Activated naive CD4-positive, alpha-beta T cell treated with anti-CD3 and anti-CD28 coated beads, Interleukin-2, amount 50 U/mL, for 72 hours (primary cell): ENCODE measurements around the gene SCFD2. TPM values are rescaled to one million over a fixed set of nuclear protein-coding genes. Genes with fewer than 3 reads are reported as not detected.
A peak's percentile ranks its signal among the peaks of the same experiment; 100 is the strongest.

Source experiments
- ATAC-seq, 2 donors: fragments of 150-1000 bp; cut with Tn5 transposase; 2 replicates each; pipeline ENCODE4 v1.10.0; 2021; ENCODE audit warnings: mild to moderate bottlenecking in 2 of 2, moderate library complexity in 2 of 2
- DNase-seq, 2 donors: peaks; one replicate each; pipeline ENCODE4 v3.0.0; 2021 to 2022; ENCODE audit warnings: low spot score in 2 of 2
- H3K27ac Mint-ChIP-seq, 2 donors: one replicate each; pipeline ENCODE4 v1.8.0; 2022; ENCODE audit warnings: mild to moderate bottlenecking in 2 of 2, mixed read lengths in 2 of 2
- H3K36me3 Mint-ChIP-seq, 2 donors: one replicate each; pipeline ENCODE4 v1.8.0; 2022; ENCODE audit warnings: mixed read lengths in 2 of 2
- H3K9me3 Mint-ChIP-seq, 2 donors: one replicate each; pipeline ENCODE4 v1.8.0; 2022; ENCODE audit warnings: mixed read lengths in 2 of 2
- total RNA-seq, 2 donors: library from RNA; stranded (reverse); gene quantifications; one replicate each; pipeline ENCODE4 v1.2.3, GENCODE V29; 2022

SCFD2 gene
- total RNA-seq, 2 donors from 2014 or later = 15.6 to 29.1 TPM

DNA sequence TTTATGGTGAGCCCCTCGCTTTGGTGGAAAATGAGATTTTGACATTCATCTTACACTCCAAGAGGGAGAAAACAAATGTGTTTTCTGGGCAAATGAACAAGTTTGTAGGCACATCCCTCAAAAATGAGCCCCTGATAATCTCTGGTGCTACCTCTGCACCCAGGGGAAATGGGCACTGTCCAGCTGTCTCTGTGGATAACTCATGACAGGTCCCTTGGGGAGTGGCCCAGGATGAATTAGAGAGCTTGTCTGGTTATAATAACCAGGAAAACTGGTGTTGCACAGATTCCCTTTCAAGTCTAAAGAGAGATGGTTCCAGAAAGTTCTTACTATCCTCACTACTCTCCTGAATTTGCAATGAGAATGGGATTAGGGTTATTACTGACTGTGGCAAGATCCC is 496.2 kb downstream of the SCFD2 start:
- no peak overlapping the region for H3K27ac Mint-ChIP-seq
- H3K9me3 Mint-ChIP-seq = no peaks in the 10 kb centered on the region
- ATAC-seq = no peak
- no peak for DNase-seq
- H3K36me3 Mint-ChIP-seq = peaks cover 7 to 23% of the 10 kb centered on the region in 2 donors

DNA sequence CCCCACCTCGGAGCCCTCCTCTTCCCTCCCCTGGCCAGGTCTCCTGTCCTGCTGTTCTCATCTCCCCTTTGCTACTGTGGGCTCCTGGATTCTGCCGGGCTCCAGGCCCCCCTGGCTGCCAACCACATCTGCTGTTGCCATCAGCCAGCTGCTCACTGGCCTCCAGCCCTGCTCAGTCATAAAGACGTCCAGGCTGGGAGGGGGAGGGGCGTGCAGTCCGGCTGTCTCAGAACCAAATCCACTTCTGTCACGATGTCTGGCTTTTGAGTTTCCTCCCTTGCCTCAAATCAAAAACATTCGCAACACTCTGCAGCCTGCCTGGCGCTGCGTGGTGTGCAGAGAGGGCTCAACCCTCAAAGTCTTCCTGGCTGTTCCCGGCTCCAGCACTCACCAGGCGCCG is 496.7 kb downstream of the SCFD2 start:
- no peaks in the 10 kb centered on the region for H3K9me3 Mint-ChIP-seq
- no peak for DNase-seq
- ATAC-seq = no peak
- no peak overlapping the region for H3K27ac Mint-ChIP-seq
- H3K36me3 Mint-ChIP-seq = peaks cover 7 to 23% of the 10 kb centered on the region in 2 donors

- no peak for ATAC-seq
- Mint-ChIP-seq H3K9me3 (no peaks in the 10 kb centered on the region), H3K36me3 (peaks cover 7 to 18% of the 10 kb centered on the region in 2 donors), H3K27ac (no peak overlapping the region)
- DNase-seq = no peak
Observed at GRCh38 chr4:52868133-52868532, 497.7 kb downstream of the SCFD2 start.

GRCh38 chr4:52867163-52867562 is 498.7 kb downstream of the SCFD2 start:
- ATAC-seq (no peak), DNase-seq (no peak)
- Mint-ChIP-seq H3K27ac (no peak overlapping the region), H3K36me3 (peaks cover under 1 to 13% of the 10 kb centered on the region in 2 donors), H3K9me3 (no peaks in the 10 kb centered on the region)

GRCh38 chr4:52866734-52867133 is 499.1 kb downstream of the SCFD2 start:
- ATAC-seq (no peak), DNase-seq (no peak)
- Mint-ChIP-seq H3K27ac (no peak overlapping the region), H3K9me3 (no peaks in the 10 kb centered on the region), H3K36me3 (peaks cover 0 to 11% of the 10 kb centered on the region in 2 donors)

DNA sequence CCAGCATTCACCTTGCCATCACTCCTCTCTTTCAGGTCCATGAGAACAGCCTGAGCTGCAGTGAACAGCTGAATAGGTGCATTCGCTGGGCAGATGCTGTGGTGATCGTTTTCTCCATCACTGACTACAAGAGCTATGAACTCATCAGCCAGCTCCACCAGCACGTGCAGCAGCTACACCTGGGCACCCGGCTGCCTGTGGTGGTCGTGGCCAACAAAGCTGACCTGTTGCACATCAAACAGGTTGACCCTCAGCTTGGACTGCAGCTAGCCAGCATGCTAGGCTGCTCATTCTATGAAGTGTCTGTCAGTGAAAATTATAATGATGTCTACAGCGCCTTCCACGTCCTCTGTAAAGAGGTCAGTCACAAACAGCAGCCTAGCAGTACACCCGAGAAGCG is 500.6 kb downstream of the SCFD2 start:
- DNase-seq (no peak), ATAC-seq (no peak)
- Mint-ChIP-seq H3K9me3 (no peaks in the 10 kb centered on the region), H3K36me3 (peaks cover 0 to 6% of the 10 kb centered on the region in 2 donors), H3K27ac (no peak overlapping the region)

GRCh38 chr4:52864793-52865192 is 501.1 kb downstream of the SCFD2 start:
- Mint-ChIP-seq H3K27ac (no peak overlapping the region), H3K9me3 (no peaks in the 10 kb centered on the region), H3K36me3 (peaks cover 0 to 6% of the 10 kb centered on the region in 2 donors)
- DNase-seq = no peak
- no peak for ATAC-seq

DNA sequence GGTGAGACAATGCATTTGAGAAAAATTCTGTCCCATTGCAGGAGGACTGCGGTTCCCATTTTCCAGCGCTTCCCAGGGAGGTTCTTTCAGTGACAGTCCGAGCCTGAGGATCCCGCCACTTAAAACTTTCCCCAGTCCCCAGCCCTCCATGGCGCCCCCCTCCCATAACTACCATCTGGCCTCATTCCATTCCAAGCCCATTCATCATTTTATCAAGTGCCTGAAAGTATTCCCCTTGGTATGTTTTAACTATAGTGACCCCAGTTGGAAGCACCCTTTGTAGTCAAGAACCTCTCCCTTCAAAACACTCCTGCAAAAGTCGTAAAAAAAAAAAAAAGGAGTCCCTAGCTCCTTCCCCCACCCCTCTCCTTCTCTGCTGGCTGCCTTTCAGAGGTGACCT is 502.5 kb downstream of the SCFD2 start:
- peaks cover 1 to 6% of the 10 kb centered on the region in 2 donors for H3K36me3 Mint-ChIP-seq
- ATAC-seq = no peak
- H3K9me3 Mint-ChIP-seq = peaks cover 3 to 6% of the 10 kb centered on the region in 2 donors
- no peak for DNase-seq
- no peak overlapping the region for H3K27ac Mint-ChIP-seq

DNA sequence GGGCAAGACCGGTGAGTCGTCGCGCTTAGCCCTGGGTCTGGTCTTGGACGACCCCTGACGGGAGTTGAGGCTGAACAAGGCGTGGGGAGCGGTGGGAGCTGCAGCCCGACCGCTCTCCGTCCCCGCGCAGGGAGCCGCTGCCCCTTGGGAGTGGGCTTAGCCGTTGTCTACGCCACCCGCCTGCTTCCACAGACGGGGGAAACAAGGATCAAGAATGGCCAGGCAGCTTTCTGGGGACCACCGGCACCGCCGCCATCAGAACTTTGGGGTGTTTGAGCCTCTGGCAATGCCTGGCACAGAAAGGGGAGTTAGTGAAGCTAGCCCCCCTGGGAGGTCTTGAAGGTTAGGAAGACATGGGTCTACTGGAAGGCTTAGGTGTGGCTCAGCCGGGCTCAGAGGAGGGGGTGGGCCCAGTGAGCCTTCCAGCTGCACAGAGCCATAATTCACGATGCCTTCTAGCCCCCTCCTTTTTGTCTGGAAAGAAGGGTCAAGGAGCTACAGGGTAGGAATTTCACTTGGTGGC is 503.2 kb downstream of the SCFD2 start:
- peaks cover 3 to 13% of the 10 kb centered on the region in 2 donors for H3K9me3 Mint-ChIP-seq
- no peak for DNase-seq
- ATAC-seq = no peak

DNA sequence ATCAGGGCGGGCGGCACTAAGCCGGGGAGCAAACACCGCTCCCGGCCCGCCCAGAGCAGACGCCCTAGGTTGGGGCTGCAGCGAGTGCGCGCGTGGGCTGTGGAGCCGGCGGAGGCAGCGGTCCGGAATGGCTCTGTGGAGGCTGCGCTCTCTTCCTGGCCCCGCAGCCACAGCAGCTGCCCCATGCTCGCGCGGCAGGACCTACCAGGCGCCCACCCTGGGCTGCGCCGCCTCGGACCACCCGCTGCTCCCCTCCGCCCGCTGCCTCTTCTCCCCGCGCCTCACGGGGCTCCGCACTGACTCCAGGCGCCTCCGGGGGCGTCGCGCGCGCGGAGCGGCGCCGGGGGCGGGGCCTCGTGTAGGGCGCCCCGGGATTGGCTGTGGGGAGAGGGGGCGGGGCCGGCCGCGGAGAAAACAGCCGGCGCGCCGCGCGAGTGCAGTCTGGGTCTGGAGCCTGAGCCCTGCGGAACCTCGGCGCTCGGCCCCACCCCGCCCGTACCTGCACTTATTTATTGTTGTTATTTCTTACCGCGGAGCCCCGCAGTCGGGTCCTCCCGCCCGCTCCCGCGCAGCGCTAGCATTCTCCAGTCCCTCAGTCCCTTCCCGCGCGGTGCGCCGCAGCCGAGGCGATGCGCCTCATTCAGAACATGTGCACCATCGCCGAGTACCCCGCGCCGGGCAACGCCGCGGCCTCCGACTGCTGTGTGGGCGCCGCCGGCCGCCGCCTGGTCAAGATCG is 503.8 kb downstream of the SCFD2 start, which contains the start of gene RASL11B:
Gene RASL11B (plus strand): TSS at position 439 of the 738 bp plus-strand sequence. CDS start 191 bp downstream, at position 630.
- no peak within 1 kb of the TSS for H3K27ac Mint-ChIP-seq
- H3K36me3 Mint-ChIP-seq = peaks cover 6 to 14% of the 10 kb centered on the region in 2 donors
- DNase-seq (peak; percentile 77 to 85), ATAC-seq (peak; percentile 98)
- H3K9me3 Mint-ChIP-seq = peaks cover 3 to 14% of the 10 kb centered on the region in 2 donors

More for the DNA sequence above, 503.2 kb downstream of the SCFD2 start:
- no peak overlapping the region for H3K27ac Mint-ChIP-seq
- H3K36me3 Mint-ChIP-seq = peaks cover 6 to 7% of the 10 kb centered on the region in 2 donors

DNA sequence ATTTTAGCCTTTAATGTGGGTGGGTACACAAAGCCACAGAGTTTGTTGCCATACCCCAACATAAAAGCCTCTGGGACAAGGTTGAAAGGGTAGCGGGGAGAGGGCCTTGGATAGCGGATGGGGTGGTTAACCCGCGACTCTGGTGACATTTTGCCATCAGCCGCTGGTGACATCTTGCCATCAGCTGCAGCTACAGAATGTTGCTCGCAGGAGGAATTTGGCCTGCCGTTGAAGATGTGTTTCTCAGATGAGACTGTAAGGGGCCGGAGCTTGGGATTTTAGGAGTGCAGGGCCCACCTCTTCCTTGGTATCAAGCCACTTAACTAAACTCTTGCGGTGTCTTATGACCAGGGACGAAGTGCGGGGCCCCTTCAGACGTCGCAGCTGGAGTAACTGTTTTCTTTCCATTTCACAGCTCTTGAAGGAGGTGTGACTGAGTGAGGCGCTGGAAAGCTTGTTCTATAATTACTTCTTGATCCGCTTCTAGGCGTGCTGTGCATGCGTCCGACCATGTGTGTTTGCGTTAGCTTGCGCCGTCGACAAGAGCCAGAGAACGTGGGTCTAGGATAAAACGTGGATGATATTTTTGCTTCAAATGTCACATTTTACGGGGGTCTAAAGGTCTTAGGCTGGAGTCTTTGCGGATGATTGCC is 504.6 kb downstream of the SCFD2 start:
- no peak for DNase-seq
- Mint-ChIP-seq H3K27ac (no peak overlapping the region), H3K36me3 (peaks cover 6 to 17% of the 10 kb centered on the region in 2 donors), H3K9me3 (peaks cover 3 to 14% of the 10 kb centered on the region in 2 donors)
- ATAC-seq = no peak

- DNase-seq = no peak
- ATAC-seq = no peak
- peaks cover 6 to 17% of the 10 kb centered on the region in 2 donors for H3K36me3 Mint-ChIP-seq
- peaks cover 3 to 14% of the 10 kb centered on the region in 2 donors for H3K9me3 Mint-ChIP-seq
- H3K27ac Mint-ChIP-seq = no peak overlapping the region
Observed at GRCh38 chr4:52860361-52860760, 505.5 kb downstream of the SCFD2 start.

DNA sequence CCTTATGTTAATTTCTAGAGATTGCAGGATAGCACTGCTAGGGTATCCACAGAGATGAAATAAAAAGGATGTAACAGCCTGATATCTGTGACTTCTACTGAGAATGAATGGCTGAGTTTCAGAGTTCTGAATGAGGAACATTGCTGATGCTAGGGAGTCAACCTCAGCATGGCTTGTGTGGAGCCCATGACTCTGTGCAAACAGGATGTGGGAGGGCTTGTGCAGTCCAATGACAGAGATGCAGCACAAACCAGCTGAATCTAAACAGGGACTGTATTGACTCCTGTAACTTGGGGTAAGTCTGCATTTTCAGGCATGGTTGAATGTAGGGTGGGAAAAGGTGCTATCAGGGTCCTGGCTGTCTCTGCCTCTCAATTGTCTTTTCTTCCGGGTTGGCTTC is 509.1 kb downstream of the SCFD2 start:
- Mint-ChIP-seq H3K9me3 (peaks cover 3 to 14% of the 10 kb centered on the region in 2 donors), H3K27ac (no peak overlapping the region), H3K36me3 (peaks cover 6 to 17% of the 10 kb centered on the region in 2 donors)
- DNase-seq (no peak), ATAC-seq (no peak)

GRCh38 chr4:52853351-52853750 is 512.5 kb downstream of the SCFD2 start:
- Mint-ChIP-seq H3K9me3 (peaks cover 0 to 8% of the 10 kb centered on the region in 2 donors), H3K36me3 (peaks cover 0 to 16% of the 10 kb centered on the region in 2 donors), H3K27ac (no peak overlapping the region)
- DNase-seq (no peak), ATAC-seq (no peak)

DNA sequence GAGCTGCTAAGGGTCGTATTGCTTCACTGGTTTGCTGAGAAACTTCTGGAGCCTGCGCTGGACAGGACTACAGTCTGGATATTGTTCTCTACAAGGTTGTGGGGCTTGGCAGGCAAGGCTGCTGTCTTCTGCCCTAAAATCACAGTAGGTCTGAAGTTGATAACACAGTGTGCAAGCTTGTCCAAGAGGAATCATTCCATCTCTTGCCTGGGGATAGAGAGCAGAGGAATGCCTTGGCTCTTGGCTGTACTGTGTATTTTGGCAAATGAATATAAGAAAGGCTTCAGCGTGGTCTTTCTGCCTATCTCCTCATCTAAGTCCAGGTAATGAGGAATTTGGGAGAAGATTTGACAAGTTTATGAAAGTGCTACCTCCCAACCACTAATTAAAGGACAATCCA is 513.1 kb downstream of the SCFD2 start:
- no peak for DNase-seq
- ATAC-seq = no peak

GRCh38 chr4:52852041-52852440 is 513.8 kb downstream of the SCFD2 start:
- Mint-ChIP-seq H3K9me3 (no peaks in the 10 kb centered on the region), H3K36me3 (peaks cover 0 to 3% of the 10 kb centered on the region in 2 donors), H3K27ac (no peak overlapping the region)
- ATAC-seq = no peak
- DNase-seq = no peak

More for the DNA sequence above, 513.1 kb downstream of the SCFD2 start:
- Mint-ChIP-seq H3K36me3 (peaks cover 0 to 9% of the 10 kb centered on the region in 2 donors), H3K27ac (no peak overlapping the region), H3K9me3 (peaks cover 0 to 2% of the 10 kb centered on the region in 2 donors)

DNA sequence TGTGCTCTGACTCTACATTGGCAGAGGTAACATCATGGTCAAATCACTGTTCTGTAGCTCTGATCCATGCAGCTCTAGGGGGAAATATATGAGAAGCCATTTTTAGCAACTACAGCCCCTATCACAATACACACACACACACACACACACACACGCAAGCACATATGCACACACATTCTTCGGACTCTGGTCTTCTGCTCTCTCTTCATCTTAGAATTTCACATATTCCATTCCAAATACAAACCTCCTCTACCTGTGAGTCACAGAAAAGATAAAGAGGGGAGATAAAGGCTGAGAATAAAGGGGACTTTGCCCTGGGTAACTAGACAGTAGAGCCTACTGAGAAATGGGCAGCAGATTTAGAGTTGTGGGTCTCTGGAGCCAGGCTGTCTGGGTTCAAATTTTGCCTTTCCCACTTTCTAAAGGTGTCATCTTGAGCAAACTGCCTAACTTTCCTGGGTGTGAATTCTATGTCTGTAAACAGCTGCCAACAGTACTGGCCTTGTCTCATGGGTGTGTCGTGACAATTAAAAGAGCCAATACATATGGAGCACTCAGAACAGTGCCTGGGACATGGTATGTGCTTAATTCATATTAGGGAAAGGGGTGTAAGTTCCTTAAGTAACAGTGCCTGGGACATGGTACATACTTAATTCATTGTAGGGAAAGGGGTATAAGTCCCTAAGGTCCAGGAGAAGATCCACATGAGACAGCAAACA is 515.3 kb downstream of the SCFD2 start:
- ATAC-seq (no peak), DNase-seq (no peak)
- Mint-ChIP-seq H3K27ac (no peak overlapping the region), H3K9me3 (no peaks in the 10 kb centered on the region), H3K36me3 (no peaks in the 10 kb centered on the region)
